GM11168 (cell line): Measurements from ENCODE around the gene ADCY5.

Source experiments
- in situ Hi-C: fragments of 300-500 bp; cut with MboI; formaldehyde crosslinking; loops from one replicate; pipeline ENCODE4 v1.12.0; 2022; ENCODE audit warnings: low sequenced_read_pairs; ENCODE audit not compliant: unreplicated experiment

Gene ADCY5

GRCh38 chr3:123333401-123333800 is 115.5 kb downstream of the ADCY5 start:
- in situ Hi-C loops = loop anchor here (10.0 kb wide), 1 partner anchor 221 kb away; no protein-coding TSS in a partner anchor

- in situ Hi-C loops = loop anchor here (10.0 kb wide), 1 partner anchor 223 kb away; no protein-coding TSS in a partner anchor
These were observed 116.7 kb downstream of the ADCY5 start for GRCh38 chr3:123332124-123332641.

- in situ Hi-C loops = loop anchor here (10.0 kb wide), 1 partner anchor 223 kb away; no protein-coding TSS in a partner anchor
These were observed 117.2 kb downstream of the ADCY5 start for GRCh38 chr3:123331651-123332050.

GRCh38 chr3:123331006-123331405 is 117.9 kb downstream of the ADCY5 start:
- in situ Hi-C loops = loop anchor here (10.0 kb wide), 1 partner anchor 224 kb away; no protein-coding TSS in a partner anchor

- in situ Hi-C loops = loop anchor here (10.0 kb wide), 1 partner anchor 224 kb away; no protein-coding TSS in a partner anchor
These were observed 118.4 kb downstream of the ADCY5 start for GRCh38 chr3:123330441-123330991.

- in situ Hi-C loops = loop anchor here (10.0 kb wide), 1 partner anchor 225 kb away; no protein-coding TSS in a partner anchor
These were observed 119.1 kb downstream of the ADCY5 start for GRCh38 chr3:123329636-123330340.

GRCh38 chr3:123328851-123329635 is 119.8 kb downstream of the ADCY5 start:
- in situ Hi-C loops = no loop called here

GRCh38 chr3:123327956-123328850 is 120.7 kb downstream of the ADCY5 start:
- in situ Hi-C loops = no loop called here

- in situ Hi-C loops = no loop called here
These were observed 121.4 kb downstream of the ADCY5 start for GRCh38 chr3:123327480-123327879.

GRCh38 chr3:123326531-123326930 is 122.4 kb downstream of the ADCY5 start:
- in situ Hi-C loops = no loop called here

GRCh38 chr3:123325766-123326256 is 123.1 kb downstream of the ADCY5 start:
- in situ Hi-C loops = no loop called here

- in situ Hi-C loops = no loop called here
These were observed 123.8 kb downstream of the ADCY5 start for GRCh38 chr3:123324880-123325765.

- in situ Hi-C loops = no loop called here
These were observed 125.1 kb downstream of the ADCY5 start for GRCh38 chr3:123323781-123324180.

- in situ Hi-C loops = no loop called here
These were observed 126.0 kb downstream of the ADCY5 start for GRCh38 chr3:123322866-123323265.

- in situ Hi-C loops = no loop called here
These were observed 127.1 kb downstream of the ADCY5 start for GRCh38 chr3:123321806-123322205.

GRCh38 chr3:123320221-123320620 is 128.7 kb downstream of the ADCY5 start:
- in situ Hi-C loops = no loop called here

- in situ Hi-C loops = no loop called here
These were observed 129.1 kb downstream of the ADCY5 start for GRCh38 chr3:123319760-123320159.

GRCh38 chr3:123318374-123318773 is 130.5 kb downstream of the ADCY5 start:
- in situ Hi-C loops = no loop called here
